HG02943 (cell line): ENCODE data around the gene TPM1.

Source experiments
- ATAC-seq: cut with Tn5 transposase; IDR thresholded peaks from one replicate; pipeline ENCODE4 v1.9.1; 2021; ENCODE audit warnings: mild to moderate bottlenecking, low read depth, moderate library complexity; ENCODE audit not compliant: unreplicated experiment

The TPM1 gene

GRCh38 chr15:63052961-63053698, 10.6 kb downstream of the TPM1 start:
- no peak for ATAC-seq

GRCh38 chr15:63054281-63054683, 11.7 kb downstream of the TPM1 start:
- ATAC-seq: no peak

GRCh38 chr15:63054985-63055384, 12.4 kb downstream of the TPM1 start:
- ATAC-seq: no peak

GRCh38 chr15:63056829-63057228, 14.3 kb downstream of the TPM1 start:
- ATAC-seq: no peak

- no peak for ATAC-seq
These were observed 15.2 kb downstream of the TPM1 start for GRCh38 chr15:63057468-63058345.

GRCh38 chr15:63059075-63059474, 16.5 kb downstream of the TPM1 start:
- ATAC-seq: no peak

- no peak for ATAC-seq
These were observed 17.1 kb downstream of the TPM1 start for GRCh38 chr15:63059573-63060216.

GRCh38 chr15:63060699-63061098, 18.2 kb downstream of the TPM1 start:
- no peak for ATAC-seq

GRCh38 chr15:63061975-63062374, 19.4 kb downstream of the TPM1 start:
- no peak for ATAC-seq

- no peak for ATAC-seq
These were observed 20.7 kb downstream of the TPM1 start for GRCh38 chr15:63063164-63063756.

- ATAC-seq: no peak
These were observed 21.4 kb downstream of the TPM1 start for GRCh38 chr15:63063877-63064409.

- ATAC-seq: no peak
These were observed 23.0 kb downstream of the TPM1 start for GRCh38 chr15:63065262-63066221.

GRCh38 chr15:63066272-63066671, 23.7 kb downstream of the TPM1 start:
- no peak for ATAC-seq

GRCh38 chr15:63067306-63067705, 24.8 kb downstream of the TPM1 start:
- ATAC-seq: no peak

- no peak for ATAC-seq
These were observed 25.6 kb downstream of the TPM1 start for GRCh38 chr15:63067976-63068743.

- no peak for ATAC-seq
These were observed 27.1 kb downstream of the TPM1 start for GRCh38 chr15:63069616-63070090.

GRCh38 chr15:63070681-63071129, 28.2 kb downstream of the TPM1 start:
- ATAC-seq: no peak

- ATAC-seq: no peak
These were observed 28.9 kb downstream of the TPM1 start for GRCh38 chr15:63071288-63071909.
